ENCODE measurements around the gene MRPS31. TPM values are rescaled to one million over a fixed set of nuclear protein-coding genes. Genes with fewer than 3 reads are reported as not detected.

The MRPS31 gene
- total RNA-seq, 1 donor from 2014 or later: 30.5 TPM

DNA sequence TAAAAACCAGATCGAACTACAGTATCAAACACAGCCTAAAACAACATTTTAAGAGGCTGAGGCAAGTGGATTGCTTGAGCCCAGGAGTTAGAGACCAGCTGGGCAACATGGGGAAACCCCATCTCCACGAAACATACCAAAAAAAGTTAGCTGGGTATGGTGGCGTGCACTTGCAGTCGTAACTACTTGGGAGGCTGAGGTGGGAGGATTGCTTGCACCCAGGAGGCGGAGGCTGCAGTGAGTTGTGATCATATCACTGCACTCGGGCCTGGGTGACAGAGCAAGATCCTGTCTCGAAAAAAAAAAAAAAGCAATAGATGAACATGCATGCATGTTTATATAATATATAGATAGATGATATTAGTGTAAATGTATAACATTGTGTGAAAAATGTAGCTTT lies 5.2 kb upstream of the MRPS31 start:
- TF ChIP-seq, protein P1, sequence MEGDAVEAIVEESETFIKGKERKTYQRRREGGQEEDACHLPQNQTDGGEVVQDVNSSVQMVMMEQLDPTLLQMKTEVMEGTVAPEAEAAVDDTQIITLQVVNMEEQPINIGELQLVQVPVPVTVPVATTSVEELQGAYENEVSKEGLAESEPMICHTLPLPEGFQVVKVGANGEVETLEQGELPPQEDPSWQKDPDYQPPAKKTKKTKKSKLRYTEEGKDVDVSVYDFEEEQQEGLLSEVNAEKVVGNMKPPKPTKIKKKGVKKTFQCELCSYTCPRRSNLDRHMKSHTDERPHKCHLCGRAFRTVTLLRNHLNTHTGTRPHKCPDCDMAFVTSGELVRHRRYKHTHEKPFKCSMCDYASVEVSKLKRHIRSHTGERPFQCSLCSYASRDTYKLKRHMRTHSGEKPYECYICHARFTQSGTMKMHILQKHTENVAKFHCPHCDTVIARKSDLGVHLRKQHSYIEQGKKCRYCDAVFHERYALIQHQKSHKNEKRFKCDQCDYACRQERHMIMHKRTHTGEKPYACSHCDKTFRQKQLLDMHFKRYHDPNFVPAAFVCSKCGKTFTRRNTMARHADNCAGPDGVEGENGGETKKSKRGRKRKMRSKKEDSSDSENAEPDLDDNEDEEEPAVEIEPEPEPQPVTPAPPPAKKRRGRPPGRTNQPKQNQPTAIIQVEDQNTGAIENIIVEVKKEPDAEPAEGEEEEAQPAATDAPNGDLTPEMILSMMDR (IDR thresholded peaks at IDR 0.05): no peak
- H3K27me3 Mint-ChIP-seq: no peaks in the 10 kb centered on the region
- no peaks in the 10 kb centered on the region for H3K9me3 Mint-ChIP-seq
- intact Hi-C loops (cut with micrococcal nuclease): loop anchor here (2.0 to 10.0 kb wide), 6 partner anchors 93 to 1001 kb away; partner anchors contain the start of genes KBTBD7 and WBP4
- H3K4me3 Mint-ChIP-seq: no peak overlapping the region
- ATAC-seq (ENCODE audit: low read depth) (no peak), DNase-seq (no peak)
- H3K4me1 Mint-ChIP-seq: peaks cover 19% of the 10 kb centered on the region
- peaks cover under 1% of the 10 kb centered on the region for H3K36me3 Mint-ChIP-seq (ENCODE audit: low read depth)
- H3K27ac Mint-ChIP-seq: peak overlapping the region; percentile 91
- ChIA-PET POLR2A (interaction anchor here (1.1 to 1.2 kb wide), 2 partner anchors 13 to 145 kb away, joined by 3 to 4 read pairs; partner anchors contain the start of gene SLC25A15), CTCF (interaction anchor here (0.6 to 0.8 kb wide), 4 partner anchors 10 to 1094 kb away, joined by 3 read pairs; no protein-coding TSS in a partner anchor)

DNA sequence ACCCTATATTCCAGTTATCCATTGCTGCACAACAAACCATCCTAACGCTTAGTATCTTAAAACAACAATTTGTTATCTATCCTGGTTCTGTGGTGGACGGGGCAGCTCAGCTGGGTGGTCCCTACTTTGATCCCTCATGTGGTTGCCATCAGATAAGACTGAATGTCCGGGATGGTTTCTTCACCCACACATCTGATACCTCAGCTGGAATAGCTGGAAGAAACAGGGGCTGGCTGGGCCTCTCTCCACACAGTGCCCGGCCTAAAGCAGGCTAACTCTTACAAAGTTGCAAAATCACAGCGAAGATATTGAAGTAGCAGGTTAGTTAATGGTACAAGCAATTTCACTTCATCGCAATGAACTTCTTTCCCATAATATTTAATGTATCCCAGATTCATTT lies 3.7 kb upstream of the MRPS31 start:
- Mint-ChIP-seq H3K4me3 (no peak overlapping the region), H3K27me3 (no peaks in the 10 kb centered on the region), H3K4me1 (peaks cover 33% of the 10 kb centered on the region), H3K36me3 (ENCODE audit: low read depth) (peaks cover 8% of the 10 kb centered on the region), H3K9me3 (no peaks in the 10 kb centered on the region), H3K27ac (no peak overlapping the region)
- ATAC-seq (ENCODE audit: low read depth) (no peak), DNase-seq (no peak)
- ChIA-PET CTCF (no interaction called here), POLR2A (interaction anchor here (1.2 kb wide), 1 partner anchor 147 kb away, joined by 3 read pairs; no protein-coding TSS in a partner anchor)
- TF ChIP-seq, protein P1 (IDR thresholded peaks at IDR 0.05): no peak
- intact Hi-C loops (cut with micrococcal nuclease): loop anchor here (5.0 to 10.0 kb wide), 5 partner anchors 340 to 1000 kb away; partner anchors contain the start of genes KBTBD7 and NAA16

DNA sequence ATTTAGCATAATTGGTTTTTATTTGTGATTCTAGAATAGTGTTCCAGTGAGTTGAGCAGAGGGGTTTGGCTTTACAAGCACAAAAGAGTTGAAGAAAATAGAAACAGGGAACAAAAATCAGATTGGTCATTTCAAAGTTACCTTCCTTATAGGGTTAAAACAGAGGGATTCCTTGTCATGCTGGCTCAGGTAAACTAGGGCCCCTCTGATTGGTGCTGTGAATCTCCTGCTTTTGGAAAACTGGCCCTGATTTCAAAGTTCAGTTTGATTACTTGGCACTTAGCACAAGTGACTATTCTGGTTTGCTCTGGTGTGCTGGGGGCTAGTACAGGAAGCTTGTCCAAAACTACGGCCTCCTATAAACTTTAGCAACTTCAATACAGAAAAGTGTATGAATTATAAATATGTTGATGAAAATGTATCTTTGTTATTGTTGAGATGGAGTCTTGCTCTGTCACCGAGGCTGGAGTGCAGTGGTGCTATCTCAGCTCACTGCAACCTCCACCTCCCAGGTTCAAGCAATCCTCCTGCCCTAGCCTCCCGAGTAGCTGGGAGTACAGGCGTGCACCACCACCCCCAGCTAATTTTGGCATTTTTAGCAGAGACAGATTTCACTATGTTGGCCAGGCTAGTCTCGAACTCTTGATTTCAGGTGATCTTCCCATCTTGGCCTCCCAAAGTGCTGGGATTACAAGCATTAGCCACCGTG lies 1.9 kb upstream of the MRPS31 start:
- Mint-ChIP-seq H3K27ac (no peak overlapping the region), H3K9me3 (no peaks in the 10 kb centered on the region), H3K36me3 (ENCODE audit: low read depth) (peaks cover 13% of the 10 kb centered on the region), H3K4me1 (peaks cover 42% of the 10 kb centered on the region), H3K4me3 (peak overlapping the region; percentile 44), H3K27me3 (no peaks in the 10 kb centered on the region)
- no peak for ATAC-seq (ENCODE audit: low read depth)
- TF ChIP-seq, protein P1 (IDR thresholded peaks at IDR 0.05): no peak
- intact Hi-C loops (cut with micrococcal nuclease): loop anchor here (5.0 to 10.0 kb wide), 5 partner anchors 338 to 998 kb away; partner anchors contain the start of genes KBTBD7 and NAA16
- ChIA-PET CTCF (no interaction called here), POLR2A (no interaction called here)
- no peak for DNase-seq

DNA sequence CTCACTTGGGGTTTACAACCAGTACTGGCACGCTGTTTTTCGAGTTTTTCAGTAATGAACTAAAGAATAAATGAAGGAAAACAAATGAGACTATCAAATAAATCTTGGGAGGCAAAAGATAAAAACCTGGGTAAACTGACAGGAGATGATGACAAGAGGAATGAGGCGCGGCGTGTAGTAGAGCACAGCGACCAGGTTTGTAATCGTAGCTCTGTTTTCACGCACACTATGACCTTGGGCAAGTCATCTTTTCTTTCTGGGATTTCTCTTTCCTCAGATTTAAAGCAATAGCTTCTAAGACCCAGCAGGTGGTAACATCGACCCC lies 419 bp downstream of the MRPS31 start:
- CTCF ChIA-PET: no interaction called here
- intact Hi-C loops (cut with micrococcal nuclease): loop anchor here (2.0 to 10.0 kb wide), 6 partner anchors 336 to 996 kb away; partner anchors contain the start of genes KBTBD7, MTRF1 and NAA16
- POLR2A ChIA-PET: interaction anchor here (0.5 to 1.0 kb wide), 4 partner anchors 151 to 289 kb away, joined by 3 to 7 read pairs (median 3); no protein-coding TSS in a partner anchor

More for the DNA sequence above, 419 bp downstream of the MRPS31 start:
- no peaks in the 10 kb centered on the region for H3K27me3 Mint-ChIP-seq
- no peak for DNase-seq
- TF ChIP-seq, protein P1 (IDR thresholded peaks at IDR 0.05): no peak
- ATAC-seq (ENCODE audit: low read depth): no peak
- H3K9me3 Mint-ChIP-seq: no peaks in the 10 kb centered on the region
- peaks cover 22% of the 10 kb centered on the region for H3K36me3 Mint-ChIP-seq (ENCODE audit: low read depth)
- H3K4me1 Mint-ChIP-seq: peaks cover 27% of the 10 kb centered on the region
- peak overlapping the region; percentile 98 for H3K4me3 Mint-ChIP-seq
- H3K27ac Mint-ChIP-seq: peak overlapping the region; percentile 94
